ENCODE measurements around the gene MYCBPAP.

Gene MYCBPAP

DNA sequence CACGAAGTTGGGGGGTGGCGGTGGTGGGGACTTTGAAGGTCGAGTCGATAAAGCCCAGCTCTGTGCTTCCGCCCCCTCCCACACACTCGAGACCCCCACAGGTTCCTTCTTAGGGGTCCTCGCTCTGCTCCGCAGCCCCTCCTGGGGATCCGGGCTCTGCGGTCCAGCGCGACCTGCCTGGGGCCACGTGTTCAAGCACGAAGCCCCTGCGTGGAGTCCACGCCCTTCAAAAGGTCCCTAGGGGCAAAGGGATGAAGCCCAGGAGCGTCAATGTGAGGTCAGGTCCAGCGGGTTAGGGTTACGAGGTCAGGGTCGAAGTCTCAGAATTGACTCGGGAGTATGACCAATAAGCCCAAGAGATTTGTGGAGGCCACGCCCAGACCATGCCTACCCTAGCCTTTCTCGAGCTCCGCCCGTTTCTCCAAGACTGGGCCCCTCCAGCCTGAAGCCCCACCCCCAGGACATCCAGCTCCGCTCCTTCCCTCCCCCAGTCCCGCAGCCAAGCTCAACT lies 51.5 kb downstream of the MYCBPAP start:
- H3K27ac ChIP-seq: no peak overlapping the region
- TF ChIP-seq CTCF (conservative IDR thresholded peaks at IDR 0.05): no peak

DNA sequence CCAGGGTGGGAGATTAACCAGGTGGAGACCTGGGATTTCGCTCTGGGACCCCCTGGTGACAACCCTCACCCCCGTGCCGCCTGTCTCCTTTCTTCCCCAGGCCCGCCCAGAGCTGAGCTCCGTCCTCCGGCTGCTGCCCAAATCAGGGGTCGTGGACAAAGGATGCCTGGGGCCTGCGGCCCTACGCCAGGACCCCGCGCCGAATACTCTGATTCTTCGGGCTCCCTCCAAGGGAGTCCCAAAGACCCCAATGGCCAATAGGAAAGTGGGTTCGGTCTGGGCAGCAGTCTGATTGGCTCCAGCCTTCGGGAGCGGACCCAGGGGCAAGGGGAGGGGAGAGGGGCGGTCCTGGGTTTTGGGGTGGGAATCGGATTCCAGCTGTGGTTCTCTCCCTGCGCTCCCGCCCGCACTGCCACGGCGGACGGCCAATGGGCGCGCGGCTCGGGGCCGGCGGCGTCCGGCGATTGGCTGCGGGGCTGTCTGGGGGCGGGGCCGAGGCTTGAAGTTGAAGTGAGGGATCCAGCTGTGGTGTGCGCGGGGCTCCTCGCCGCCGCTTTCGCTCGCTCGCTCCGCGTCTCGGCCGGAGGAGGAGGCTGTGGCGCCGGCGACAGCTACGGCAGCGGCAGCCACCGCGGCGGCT lies 52.1 kb downstream of the MYCBPAP start, which contains the start of gene CACNA1G:
Gene CACNA1G (plus strand): TSS at position 531 of the 640 bp plus-strand sequence. CDS start 745 bp downstream, outside the sequence.
- no peak within 1 kb of the TSS for H3K27ac ChIP-seq
- no peak; the same call in 1 of the 2 replicates for TF ChIP-seq CTCF (conservative IDR thresholded peaks at IDR 0.05)

DNA sequence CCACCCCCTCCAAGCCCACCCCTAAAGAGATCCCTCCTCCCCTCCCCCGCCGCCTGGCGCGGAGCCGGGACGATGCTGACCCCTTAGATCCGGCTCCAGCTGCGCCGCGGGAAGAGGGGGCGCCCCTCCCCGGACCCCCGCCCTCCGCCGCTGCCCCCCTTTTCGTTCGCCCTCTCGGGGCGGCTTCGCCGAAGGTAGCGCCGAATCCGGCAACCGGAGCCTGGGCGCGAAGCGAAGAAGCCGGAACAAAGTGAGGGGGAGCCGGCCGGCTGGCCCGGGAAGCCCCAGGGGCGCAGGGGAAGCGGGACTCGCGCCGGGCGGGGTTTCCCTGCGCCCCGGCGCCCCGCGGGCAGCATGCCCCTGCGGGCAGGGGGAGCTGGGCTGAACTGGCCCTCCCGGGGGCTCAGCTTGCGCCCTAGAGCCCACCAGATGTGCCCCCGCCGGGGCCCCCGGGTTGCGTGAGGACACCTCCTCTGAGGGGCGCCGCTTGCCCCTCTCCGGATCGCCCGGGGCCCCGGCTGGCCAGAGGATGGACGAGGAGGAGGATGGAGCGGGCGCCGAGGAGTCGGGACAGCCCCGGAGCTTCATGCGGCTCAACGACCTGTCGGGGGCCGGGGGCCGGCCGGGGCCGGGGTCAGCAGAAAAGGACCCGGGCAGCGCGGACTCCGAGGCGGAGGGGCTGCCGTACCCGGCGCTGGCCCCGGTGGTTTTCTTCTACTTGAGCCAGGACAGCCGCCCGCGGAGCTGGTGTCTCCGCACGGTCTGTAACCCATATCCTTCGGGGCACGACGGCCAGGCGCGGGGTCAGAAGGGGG lies 52.9 kb downstream of the MYCBPAP start:
- no peak overlapping the region for H3K27ac ChIP-seq
- TF ChIP-seq CTCF (conservative IDR thresholded peaks at IDR 0.05): no peak

DNA sequence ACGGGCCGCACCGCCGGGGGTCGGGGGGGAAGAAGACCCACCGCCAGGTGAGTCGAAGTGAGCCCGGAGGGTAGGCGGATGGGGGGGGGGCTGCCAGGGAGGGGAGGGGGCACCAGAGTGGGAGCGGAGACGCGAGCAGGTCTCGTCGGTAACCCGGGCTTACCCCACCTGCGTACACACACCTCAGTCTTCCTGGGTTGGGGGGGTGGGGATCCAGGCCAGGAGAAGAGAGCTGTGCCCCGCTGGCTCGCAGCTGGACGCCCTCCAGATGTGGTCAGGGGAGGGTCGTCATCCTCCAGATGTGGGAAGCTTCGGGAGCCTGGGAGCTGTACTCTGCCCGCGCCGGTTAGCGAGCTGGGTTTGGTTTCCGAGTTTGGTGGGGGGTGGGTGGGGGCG lies 53.5 kb downstream of the MYCBPAP start:
- no peak overlapping the region for H3K27ac ChIP-seq
- TF ChIP-seq CTCF (conservative IDR thresholded peaks at IDR 0.05): no peak

DNA sequence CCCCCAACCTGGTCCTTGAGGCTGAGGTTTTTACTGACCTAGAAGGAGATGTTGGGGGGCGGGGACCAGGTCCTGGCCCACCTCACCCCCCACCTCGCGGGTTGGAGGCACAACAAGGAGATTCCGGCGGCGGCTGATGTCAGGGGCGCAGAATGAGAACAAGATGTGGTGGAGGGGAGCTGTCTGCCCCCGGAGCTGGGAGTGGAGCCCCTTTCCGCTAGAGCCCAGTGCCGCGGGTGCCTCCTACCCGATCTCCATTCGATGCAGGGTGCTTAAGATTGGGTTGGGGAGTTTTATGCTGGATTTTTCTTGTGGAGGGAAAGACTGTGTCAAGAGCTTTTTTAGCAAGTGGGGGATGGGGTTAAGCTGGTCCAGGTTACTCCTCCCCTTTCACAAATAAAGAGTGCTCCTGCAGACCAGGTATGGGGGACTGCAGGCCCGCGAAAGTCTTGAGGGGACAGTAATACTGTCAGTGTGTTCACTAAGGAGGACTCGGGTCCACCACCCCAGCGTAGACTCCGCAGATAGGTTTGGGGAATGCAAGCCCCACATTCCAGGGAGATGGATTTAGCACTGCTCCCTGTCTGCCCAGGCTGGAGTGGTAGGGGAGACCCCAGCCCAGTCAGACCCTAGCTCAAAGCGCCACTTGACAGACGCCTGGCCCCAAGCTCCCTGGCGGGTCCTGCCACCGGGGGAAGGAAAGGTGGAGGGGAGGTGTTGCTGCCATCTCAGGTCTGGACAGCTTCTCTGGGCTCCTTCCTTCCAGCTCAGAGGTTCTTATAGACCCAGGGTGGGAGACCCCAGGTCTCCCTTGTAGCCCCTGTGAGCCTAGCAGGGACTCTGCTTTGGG lies 54.2 kb downstream of the MYCBPAP start:
- no peak for TF ChIP-seq CTCF (conservative IDR thresholded peaks at IDR 0.05)
- H3K27ac ChIP-seq: no peak overlapping the region

DNA sequence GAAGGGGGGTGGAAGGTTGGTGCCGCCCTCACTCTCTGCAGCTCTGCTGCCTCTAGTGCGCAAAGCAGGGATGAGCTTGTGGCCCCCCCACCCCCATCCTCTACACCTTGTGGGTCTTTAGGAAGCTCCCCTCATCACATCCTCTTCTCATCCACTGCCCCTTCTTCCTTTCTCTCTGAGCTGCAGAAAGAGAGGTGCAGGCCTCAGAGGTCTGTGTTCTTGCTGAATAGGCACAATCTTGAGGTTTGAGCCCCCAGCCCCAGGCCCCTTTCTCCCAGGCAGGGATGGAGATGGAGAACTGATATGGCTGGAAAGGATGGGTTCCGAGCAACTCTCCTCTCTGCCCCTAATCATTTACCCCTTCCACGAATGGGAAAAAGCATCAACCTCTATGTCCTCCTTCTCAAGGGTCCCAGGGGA lies 54.9 kb downstream of the MYCBPAP start:
- 0 out of 2 replicates have a peak, but pooled peaks have one; percentile 13 for TF ChIP-seq CTCF (conservative IDR thresholded peaks at IDR 0.05)

More for the DNA sequence above, 54.9 kb downstream of the MYCBPAP start:
- H3K27ac ChIP-seq: no peak overlapping the region
